Measurements from ENCODE around the gene SGCA. TPM values are rescaled to one million over a fixed set of nuclear protein-coding genes. Genes with fewer than 3 reads are reported as not detected.

The SGCA gene
- total and polyA plus RNA-seq, 2 of the 8 experiments (the other 6 are each of a cell fraction or from before 2014, with no cell fraction given) = 0.12 TPM; not detected in 1

DNA sequence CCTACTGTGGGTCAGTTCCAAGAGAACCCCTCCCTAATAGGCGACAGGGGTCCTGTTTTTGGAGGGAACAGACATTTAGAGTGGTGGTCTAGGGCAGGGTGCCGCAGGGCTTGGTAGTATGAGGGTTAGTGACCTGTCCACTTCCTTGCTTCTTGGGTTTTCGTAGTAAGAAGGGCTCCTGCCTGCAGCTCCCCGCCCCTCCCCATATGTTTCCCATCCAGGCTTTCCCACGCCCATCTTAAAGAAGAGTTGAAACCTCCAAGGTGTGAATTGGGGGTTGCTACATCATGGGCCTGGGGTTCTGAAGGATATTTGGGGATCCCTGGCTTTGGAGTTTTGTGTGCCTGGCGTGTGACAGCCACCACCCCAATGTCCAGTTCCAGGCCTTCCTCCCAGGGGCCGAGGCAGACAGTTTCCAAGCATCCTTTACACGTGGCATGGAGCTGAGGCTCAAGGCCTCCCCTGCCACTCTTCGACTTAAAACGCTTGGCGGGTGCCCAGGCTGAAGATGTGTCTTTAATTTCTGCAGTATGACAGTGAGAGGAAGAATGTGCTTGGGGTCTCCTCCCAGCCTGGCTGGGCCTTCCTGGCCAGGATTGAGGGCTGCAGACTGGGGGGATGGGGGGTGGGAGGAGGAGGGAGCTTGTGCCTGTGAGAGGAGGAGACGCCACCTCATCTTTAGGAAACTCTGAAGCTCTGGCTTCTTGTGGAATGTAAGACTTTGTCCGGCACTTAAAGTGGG, 38.0 kb downstream of the SGCA start:
- peak overlapping the region; percentile 50; the same call in 1 of the 2 replicates for H2BK12ac ChIP-seq (ENCODE audit: low read depth, low read length)
- H4K20me1 ChIP-seq (replicated peaks in 1 of 2; ENCODE audit: control insufficient read depth in 1 of 2, insufficient read depth in 2 of 2, low read length in 2 of 2) = no peaks in the 10 kb centered on the region
- H2BK15ac ChIP-seq (ENCODE audit: low read length) = no peak overlapping the region
- H3K36me3 ChIP-seq (ENCODE audit: control insufficient read depth in 2 of 4, insufficient read depth in 4 of 4, low read length in 3 of 4) = no peaks in the 10 kb centered on the region; a peak in 1 of 8 replicates
- ChIA-PET CTCF (ENCODE audit: partially characterized antibody) (interaction anchor here (0.7 to 24.4 kb wide), 8 partner anchors 11 to 158 kb away, joined by 3 to 1349 read pairs (median 5); partner anchors contain the start of gene TMEM92), POLR2A (ENCODE audit: partially characterized antibody) (interaction anchor here (1.2 to 4.5 kb wide), 2 partner anchors 65 to 70 kb away, joined by 3 to 20 read pairs; partner anchors contain the start of gene TMEM92)
- FAIRE-seq (no peak), DNase-seq (ENCODE audit: low read depth in 1 of 2, low spot score in 2 of 2) (no peak)
- 80% methylated on average over 12 of the region's 13 CpGs; no CpG with 5 or more reads in 1 of the 2 experiments for WGBS, 2 experiments (ENCODE audit: extremely low coverage in 1 of 2, insufficient coverage in 1 of 2, insufficient read length in 1 of 2, insufficient replicate concordance in 2 of 2, low coverage in 1 of 2, low lambda C conversion rate in 2 of 2, missing lambda C conversion rate in 1 of 2)
- H2BK5ac ChIP-seq (ENCODE audit: low read depth, low read length) = no peak overlapping the region
- H3K27me3 ChIP-seq (replicated peaks in 1 of 4; ENCODE audit: control insufficient read depth in 3 of 4, extremely low read depth in 1 of 4, insufficient read depth in 3 of 4, low read length in 3 of 4) = peaks cover 0 to 29% (median 15%) of the 10 kb centered on the region in 4 experiments; a peak in 5 of 7 replicates
- H3K23me2 ChIP-seq (ENCODE audit: low read depth, low read length) = peaks cover 11% of the 10 kb centered on the region; the same call in 1 of the 2 replicates
- no peak overlapping the region for H2AFZ ChIP-seq (ENCODE audit: low read length)
- no peak overlapping the region for H4K91ac ChIP-seq (replicated peaks; ENCODE audit: insufficient read length, low read length)
- H3K4me1 ChIP-seq (replicated peaks in 1 of 4; ENCODE audit: control insufficient read depth in 3 of 4, insufficient read depth in 4 of 4, low read length in 3 of 4) = peaks cover 12 to 18% (median 15%) of the 10 kb centered on the region in 4 experiments
- no peaks in the 10 kb centered on the region for H3K79me2 ChIP-seq (ENCODE audit: control insufficient read depth in 1 of 2, insufficient read depth in 2 of 2, low read length in 2 of 2)
- H3K23ac ChIP-seq (ENCODE audit: insufficient read length) = no peak overlapping the region
- H2AK5ac ChIP-seq (ENCODE audit: low read depth, low read length) = no peak overlapping the region
- no peak overlapping the region for H4K8ac ChIP-seq (ENCODE audit: extremely low read depth, insufficient read depth, low read length)
- H3K27ac ChIP-seq (ENCODE audit: low read depth, low read length) = no peak overlapping the region
- H2BK120ac ChIP-seq (replicated peaks; ENCODE audit: low read depth, low read length) = no peak overlapping the region
- no peak overlapping the region; the same call in 1 of the 2 replicates for H3K18ac ChIP-seq (ENCODE audit: extremely low read depth, low read length)
- H3K4ac ChIP-seq (replicated peaks; ENCODE audit: insufficient read length, low read depth, low read length) = no peak overlapping the region
- H2BK20ac ChIP-seq (ENCODE audit: low read length) = no peak overlapping the region
- H3K56ac ChIP-seq (replicated peaks; ENCODE audit: insufficient read length, low read depth, low read length) = no peak overlapping the region
- no peak overlapping the region for H4K5ac ChIP-seq (ENCODE audit: insufficient read length, low read depth, low read length)
- no peak overlapping the region for H3K9ac ChIP-seq (replicated peaks in 1 of 4; ENCODE audit: extremely low read depth in 1 of 4, low read depth in 3 of 4, low read length in 3 of 4)
- no peak overlapping the region for H3K14ac ChIP-seq (ENCODE audit: insufficient read length)
- no peak overlapping the region for H3K4me3 ChIP-seq (ENCODE audit: extremely low read depth in 1 of 4, insufficient read depth in 2 of 4, low read depth in 3 of 4, low read length in 4 of 4)
- H3K79me1 ChIP-seq (ENCODE audit: low read depth, low read length) = no peaks in the 10 kb centered on the region
- no peaks in the 10 kb centered on the region for H3K9me3 ChIP-seq (ENCODE audit: insufficient read depth in 2 of 2, low read depth in 1 of 2, low read length in 1 of 2)
- no peak overlapping the region for H3K4me2 ChIP-seq (ENCODE audit: insufficient read depth in 1 of 2, low read depth in 2 of 2, low read length in 2 of 2)
- TF ChIP-seq CREB1 (IDR thresholded peaks at IDR 0.05) (no peak), SP4 (IDR thresholded peaks at IDR 0.05; ENCODE audit: low read length) (no peak), RBBP5 (IDR thresholded peaks at IDR 0.05; ENCODE audit: borderline replicate concordance, low read depth, low read length) (no peak), TAF7 (optimal IDR thresholded peaks at IDR 0.05; ENCODE audit: borderline replicate concordance, low read depth, low read length) (no peak), EGR1 (IDR thresholded peaks at IDR 0.05; ENCODE audit: borderline replicate concordance, low read depth, low read length) (no peak), POLR2AphosphoS5 (IDR thresholded peaks at IDR 0.05; ENCODE audit: low read depth, low read length) (no peak), PHF8 (conservative IDR thresholded peaks at IDR 0.05; ENCODE audit: low read depth, low read length) (no peak), SRF (IDR thresholded peaks at IDR 0.05; ENCODE audit: low read depth, low read length) (no peak), TAF1 (IDR thresholded peaks at IDR 0.05; ENCODE audit: low read depth, low read length) (no peak), YY1 (IDR thresholded peaks at IDR 0.05; ENCODE audit: low read depth, low read length) (no peak), JUND (IDR thresholded peaks at IDR 0.05; ENCODE audit: low read length) (no peak), CBX5 (IDR thresholded peaks at IDR 0.05; ENCODE audit: low read depth, low read length) (no peak)
